Esophagus (tissue), 2 donors: Measurements from ENCODE around the gene PNPLA2. TPM values are rescaled to one million over a fixed set of nuclear protein-coding genes. Genes with fewer than 3 reads are reported as not detected.

Source experiments
- H3K27ac ChIP-seq, 2 donors: one replicate each; pipeline ENCODE4 v1.5.1; 2013; ENCODE audit warnings: low read depth in 2 of 2, mild to moderate bottlenecking in 2 of 2, inconsistent platforms in 1 of 2, low read length in 1 of 2, moderate library complexity in 1 of 2
- H3K27me3 ChIP-seq, 2 donors: one replicate each; pipeline ENCODE4 v1.6.1; 2013; ENCODE audit warnings: low read length in 2 of 2, control low read depth in 1 of 2, mild to moderate bottlenecking in 1 of 2; ENCODE audit not compliant: insufficient read depth in 2 of 2, control insufficient read depth in 1 of 2
- H3K36me3 ChIP-seq, 2 donors: one replicate each; pipeline ENCODE4 v1.6.1; 2013; ENCODE audit warnings: low read length in 1 of 2; ENCODE audit not compliant: control insufficient read depth in 2 of 2, insufficient read depth in 2 of 2
- H3K4me1 ChIP-seq, 2 donors: one replicate each; pipeline ENCODE4 v1.6.1; 2013; ENCODE audit warnings: low read length in 1 of 2; ENCODE audit not compliant: control insufficient read depth in 2 of 2, insufficient read depth in 2 of 2
- H3K4me3 ChIP-seq, 2 donors: one replicate each; pipeline ENCODE4 v1.5.1; 2013; ENCODE audit warnings: low read length in 2 of 2, mild to moderate bottlenecking in 2 of 2, low read depth in 1 of 2, moderate library complexity in 1 of 2
- H3K9me3 ChIP-seq, 2 donors: one replicate each; pipeline ENCODE4 v1.6.1; 2013; ENCODE audit warnings: mild to moderate bottlenecking in 2 of 2, low read depth in 1 of 2, low read length in 1 of 2, moderate library complexity in 1 of 2; ENCODE audit not compliant: control insufficient read depth in 2 of 2, insufficient read depth in 1 of 2
- WGBS, 2 donors: extraction: QIAGEN DNeasy Blood & Tissue Kit; methylation state at CpG; one replicate each; pipeline ENCODE4 v1.1.7; 2013; 5-methylcytosine and 5-hydroxymethylcytosine counted together
- polyA plus RNA-seq, 2 donors: library from polyadenylated mRNA; stranded (reverse); fragments of 200-250 nt; gene quantifications; one replicate each; pipeline ENCODE4 v1.2.3, GENCODE V29; 2013
- donor health status: healthy with polysubstance abuse.
- donor health status: Bipolar disorder and iron deficiency.

PNPLA2 gene
- polyA plus RNA-seq, 2 donors, result 51.7 to 53.2 TPM

DNA sequence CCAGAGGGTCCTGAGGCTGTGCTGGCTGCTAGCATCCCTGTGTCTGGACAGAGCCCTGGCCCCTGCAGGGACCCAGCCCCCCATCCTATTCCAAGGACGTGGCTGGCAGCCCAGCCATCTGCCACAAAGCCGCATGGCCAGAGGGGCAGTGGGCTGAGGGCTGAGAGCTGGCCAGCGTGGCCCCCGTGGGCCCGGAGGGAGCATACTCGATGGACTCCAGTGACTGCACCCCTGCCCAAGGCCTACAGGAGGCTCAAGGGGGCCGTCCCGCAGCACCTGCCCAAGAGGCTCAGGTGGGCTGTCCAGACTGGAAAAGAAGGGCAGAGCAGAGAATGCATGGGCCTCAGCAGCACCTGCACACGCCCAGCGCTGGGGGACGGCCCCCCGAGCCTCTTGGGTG, 37.1 kb downstream of the PNPLA2 start:
- WGBS, 2 donors, result 80 to 88% methylated on average over 12 of the region's 12 CpGs

DNA sequence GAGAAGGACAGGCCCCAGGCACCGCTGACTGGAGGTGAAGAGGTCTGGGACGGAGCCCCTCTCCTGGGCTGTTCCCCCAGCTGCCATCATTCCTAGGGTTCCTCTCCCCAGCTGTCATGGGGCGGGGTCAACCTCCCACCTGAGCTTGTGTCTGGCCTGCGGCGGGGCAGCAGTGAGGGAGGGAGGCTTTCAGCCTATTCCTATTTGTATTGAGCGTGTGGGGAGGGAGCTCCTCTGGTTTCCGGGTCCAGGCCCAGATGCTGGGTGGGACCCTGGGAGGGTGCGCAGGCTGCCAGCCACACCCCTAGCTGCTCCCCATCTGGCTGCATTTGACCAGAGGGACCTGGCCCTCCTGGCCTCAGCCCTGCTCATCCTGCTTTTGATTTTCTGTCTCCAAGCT, 37.7 kb downstream of the PNPLA2 start:
- no peak overlapping the region for H3K4me3 ChIP-seq
- no peak overlapping the region for H3K27ac ChIP-seq
- 76 to 88% methylated on average over 6 to 8 of the region's 8 CpGs for WGBS, 2 donors
- H3K27me3 ChIP-seq, result no peaks in the 10 kb centered on the region
- H3K4me1 ChIP-seq, result peaks cover 11 to 12% of the 10 kb centered on the region in 2 donors
- H3K9me3 ChIP-seq, result no peaks in the 10 kb centered on the region
- no peaks in the 10 kb centered on the region for H3K36me3 ChIP-seq

More for the DNA sequence above, 37.1 kb downstream of the PNPLA2 start:
- H3K4me1 ChIP-seq, result peaks cover 11 to 12% of the 10 kb centered on the region in 2 donors
- H3K27me3 ChIP-seq, result no peaks in the 10 kb centered on the region
- H3K27ac ChIP-seq, result no peak overlapping the region
- H3K4me3 ChIP-seq, result no peak overlapping the region
- H3K9me3 ChIP-seq, result no peaks in the 10 kb centered on the region
- H3K36me3 ChIP-seq, result no peaks in the 10 kb centered on the region

- Histone ChIP-seq H3K27me3 (no peaks in the 10 kb centered on the region), H3K4me3 (no peak overlapping the region), H3K9me3 (no peaks in the 10 kb centered on the region), H3K27ac (no peak overlapping the region), H3K4me1 (peaks cover 12 to 13% of the 10 kb centered on the region in 2 donors), H3K36me3 (no peaks in the 10 kb centered on the region)
- WGBS, 2 donors, result 80 to 84% methylated on average over 27 of the region's 27 CpGs
These were observed 39.5 kb downstream of the PNPLA2 start for GRCh38 chr11:858053-858761.

DNA sequence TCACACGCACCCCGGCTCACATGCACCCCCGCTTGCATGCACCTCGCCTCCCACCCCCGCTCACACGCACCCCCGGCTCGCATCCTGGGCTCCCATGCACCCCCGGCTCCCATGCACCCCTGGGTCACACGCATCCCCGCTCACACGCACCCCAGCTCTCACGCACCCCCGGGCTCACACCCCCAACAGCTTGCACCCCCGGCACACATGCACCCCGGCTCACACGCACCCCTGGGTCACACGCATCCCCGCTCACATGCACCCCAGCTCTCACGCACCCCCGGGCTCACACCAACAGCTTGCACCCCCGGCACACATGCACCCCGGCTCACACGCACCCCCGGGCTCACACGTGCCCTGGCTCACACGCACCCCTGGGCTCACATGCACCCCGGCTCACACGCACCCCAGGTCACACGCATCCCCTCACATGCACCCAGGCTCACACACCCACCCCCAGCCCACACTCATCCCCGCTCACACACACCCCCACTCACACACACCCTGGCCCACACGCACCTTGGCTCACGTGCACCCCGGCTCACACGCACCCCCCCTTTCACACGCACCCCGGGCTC, 40.1 kb downstream of the PNPLA2 start:
- Histone ChIP-seq H3K36me3 (no peaks in the 10 kb centered on the region), H3K4me1 (peaks cover 12 to 13% of the 10 kb centered on the region in 2 donors), H3K4me3 (no peak overlapping the region), H3K27ac (no peak overlapping the region), H3K9me3 (no peaks in the 10 kb centered on the region), H3K27me3 (no peaks in the 10 kb centered on the region)
- WGBS, 2 donors, result 71 to 80% methylated on average over 34 to 37 of the region's 37 CpGs

- no peaks in the 10 kb centered on the region for H3K36me3 ChIP-seq
- peak overlapping the region in 1 of 2 donors; percentile 10 for H3K4me3 ChIP-seq
- H3K27ac ChIP-seq, result peak overlapping the region in 1 of 2 donors; percentile 9
- H3K4me1 ChIP-seq, result peaks cover 12 to 13% of the 10 kb centered on the region in 2 donors
- no peaks in the 10 kb centered on the region for H3K27me3 ChIP-seq
- no peaks in the 10 kb centered on the region for H3K9me3 ChIP-seq
- WGBS, 2 donors, result 39 to 49% methylated on average over 27 to 31 of the region's 31 CpGs
These were observed 40.8 kb downstream of the PNPLA2 start for GRCh38 chr11:859394-860131.

- Histone ChIP-seq H3K27me3 (no peaks in the 10 kb centered on the region), H3K9me3 (no peaks in the 10 kb centered on the region), H3K27ac (no peak overlapping the region), H3K4me3 (no peak overlapping the region), H3K36me3 (no peaks in the 10 kb centered on the region), H3K4me1 (peaks cover 12 to 13% of the 10 kb centered on the region in 2 donors)
- WGBS, 2 donors, result 76 to 81% methylated on average over 21 of the region's 21 CpGs
These were observed 41.8 kb downstream of the PNPLA2 start for GRCh38 chr11:860234-861104.

DNA sequence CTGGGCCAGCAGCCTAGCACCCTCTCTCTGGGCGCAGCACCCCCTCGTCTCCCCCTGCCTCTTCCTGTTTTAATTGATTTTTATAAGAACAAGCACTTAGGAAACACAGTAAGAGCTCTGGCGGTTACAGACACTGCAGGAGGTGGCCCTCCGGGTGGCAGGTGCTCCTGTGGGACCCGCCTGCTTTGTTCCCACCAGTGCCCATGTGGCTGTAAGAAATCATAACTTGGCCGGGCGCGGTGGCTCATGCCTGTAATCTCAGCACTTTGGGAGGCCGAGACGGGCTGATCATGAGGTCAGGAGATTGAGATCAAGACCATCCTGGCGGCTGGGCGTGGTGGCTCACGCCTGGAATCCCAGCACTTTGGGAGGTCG, 42.4 kb downstream of the PNPLA2 start:
- WGBS, 2 donors, result 83 to 92% methylated on average over 14 of the region's 14 CpGs
- Histone ChIP-seq H3K36me3 (peaks cover 0 to 2% of the 10 kb centered on the region in 2 donors), H3K4me3 (no peak overlapping the region), H3K27me3 (no peaks in the 10 kb centered on the region), H3K27ac (no peak overlapping the region), H3K4me1 (peaks cover 12 to 13% of the 10 kb centered on the region in 2 donors), H3K9me3 (no peaks in the 10 kb centered on the region)

- WGBS, 2 donors, result 39 to 48% methylated on average over 20 of the region's 20 CpGs
- Histone ChIP-seq H3K9me3 (no peaks in the 10 kb centered on the region), H3K36me3 (peaks cover 0 to 2% of the 10 kb centered on the region in 2 donors), H3K4me3 (no peak overlapping the region), H3K27me3 (no peaks in the 10 kb centered on the region), H3K27ac (no peak overlapping the region), H3K4me1 (peaks cover 12 to 13% of the 10 kb centered on the region in 2 donors)
These were observed 43.5 kb downstream of the PNPLA2 start for GRCh38 chr11:862081-862661.

DNA sequence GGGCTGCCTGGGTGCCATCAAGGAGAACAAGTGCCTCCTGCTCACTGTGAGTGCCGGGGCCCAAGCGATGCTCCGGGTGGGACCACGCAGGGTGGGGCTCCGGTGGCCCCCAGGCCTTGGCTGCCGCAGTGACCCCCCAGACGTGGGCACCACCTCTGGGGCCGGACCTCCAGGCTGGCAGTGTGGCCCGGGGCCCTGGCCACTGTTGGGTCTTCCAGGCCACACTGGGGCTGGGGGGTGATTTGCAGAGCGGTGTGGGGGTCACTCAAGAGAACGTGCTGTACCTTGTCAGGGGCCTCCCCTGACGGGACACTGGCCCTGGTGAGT, 43.9 kb downstream of the PNPLA2 start:
- no peak overlapping the region for H3K4me3 ChIP-seq
- H3K27me3 ChIP-seq, result no peaks in the 10 kb centered on the region
- H3K9me3 ChIP-seq, result no peaks in the 10 kb centered on the region
- peaks cover 12 to 13% of the 10 kb centered on the region in 2 donors for H3K4me1 ChIP-seq
- H3K27ac ChIP-seq, result no peak overlapping the region
- WGBS, 2 donors, result 68 to 71% methylated on average over 12 of the region's 12 CpGs
- peaks cover 0 to 2% of the 10 kb centered on the region in 2 donors for H3K36me3 ChIP-seq
